AG08395 (cell line): Measurements from ENCODE around the gene IFT43.
A peak's percentile ranks its signal among the peaks of the same experiment; 100 is the strongest.

Source experiments
- DNase-seq: peaks from one replicate; pipeline ENCODE4 v3.0.0; 2012; ENCODE audit warnings: mixed read lengths, low spot score

IFT43 gene

DNA sequence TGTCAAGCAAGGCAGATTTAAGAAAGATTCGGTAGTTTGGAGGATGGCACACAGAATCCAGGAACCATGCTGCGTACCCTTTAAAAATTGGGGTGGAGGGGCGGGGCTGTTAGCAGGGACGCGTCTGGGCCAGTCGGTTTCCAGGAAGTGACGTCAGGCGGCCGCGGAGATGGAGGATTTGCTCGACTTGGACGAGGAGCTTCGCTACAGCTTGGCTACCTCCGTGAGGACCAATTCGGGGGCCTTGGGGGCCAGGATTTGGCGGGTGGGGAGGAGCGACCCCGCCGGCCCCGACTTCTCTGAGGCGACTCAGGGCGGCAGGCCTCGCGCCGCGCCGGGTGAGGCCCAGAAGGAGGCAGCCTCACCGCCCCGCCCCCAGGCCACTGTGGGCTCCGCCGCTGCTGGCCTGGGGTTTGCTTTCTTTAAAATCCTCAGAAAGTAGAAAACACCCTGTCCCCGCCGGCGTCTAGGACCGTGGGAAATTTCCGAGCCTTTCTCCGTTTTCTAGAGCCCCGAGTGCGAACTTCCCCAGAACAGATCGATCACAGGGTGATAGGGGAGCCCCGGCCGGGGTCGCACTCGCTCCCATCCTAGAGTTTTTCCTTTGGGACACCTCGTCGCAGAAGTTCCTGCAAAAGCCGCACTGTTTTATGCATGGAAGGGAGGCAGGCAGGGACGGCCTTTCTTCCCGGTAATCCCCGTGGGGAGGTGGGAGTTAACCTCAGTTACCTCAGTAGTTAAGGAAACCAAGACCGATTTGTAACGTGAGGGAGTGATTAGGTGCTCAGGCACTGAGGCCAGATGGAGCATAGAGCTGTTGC, at the start of gene IFT43:
IFT43 (plus strand) TSS at position 146 of the 821 bp plus-strand sequence; CDS start at position 170, 24 bp downstream.
- peak; percentile 85 for DNase-seq

GRCh38 chr14:75939200-75939599, 46.4 kb upstream of the IFT43 start:
- no peak for DNase-seq

GRCh38 chr14:75941030-75941429, 44.5 kb upstream of the IFT43 start:
- DNase-seq = no peak

DNA sequence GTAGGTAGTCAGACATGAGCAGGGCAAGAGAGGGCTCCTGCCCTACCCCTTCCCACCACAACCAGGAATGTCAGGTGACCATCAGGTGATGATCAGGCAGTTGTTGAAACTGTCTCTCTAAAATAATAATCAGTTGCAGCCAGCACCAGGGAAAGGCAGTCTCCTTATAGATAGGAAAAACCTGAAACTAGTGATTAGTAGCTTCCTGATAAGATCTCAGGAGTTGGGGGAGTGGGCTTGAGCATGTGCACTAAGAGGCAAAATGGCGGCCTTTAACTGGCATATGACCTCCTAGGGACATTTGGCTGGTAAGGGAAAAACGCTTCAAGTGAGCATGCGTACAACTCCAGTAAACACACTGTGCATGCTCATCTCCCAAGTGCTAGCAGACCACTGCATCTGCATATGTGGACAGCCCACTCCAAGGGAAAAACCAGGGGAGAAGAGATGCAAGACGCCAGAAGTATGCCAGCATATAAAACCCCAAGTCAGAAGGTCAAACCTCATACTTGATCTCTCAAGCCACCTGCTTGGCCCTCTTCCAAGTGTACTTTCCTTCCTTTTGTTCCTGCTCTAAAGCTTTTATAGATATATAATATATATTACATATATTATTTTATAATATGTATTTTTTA, 40.8 kb upstream of the IFT43 start:
- no peak for DNase-seq

DNA sequence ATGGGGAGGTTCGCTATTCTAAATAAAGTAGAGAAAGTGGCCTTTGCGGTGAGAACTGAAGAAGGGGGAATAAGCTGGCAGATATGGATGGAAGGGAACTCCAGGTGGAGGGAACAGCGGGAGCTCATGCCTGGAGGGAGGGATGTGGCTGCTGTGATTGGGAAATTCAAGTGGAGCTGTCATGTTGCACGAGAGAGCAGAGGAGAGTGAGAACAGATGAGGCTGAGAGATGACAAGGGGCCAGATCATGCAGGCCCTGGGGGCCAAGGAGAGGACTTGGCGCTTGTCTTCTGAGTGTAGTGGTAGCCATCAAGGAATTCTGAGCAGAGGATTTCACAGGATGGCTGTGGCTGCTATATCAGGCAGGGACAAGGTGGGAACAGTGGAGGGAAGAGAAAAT, 38.8 kb upstream of the IFT43 start:
- DNase-seq = no peak

GRCh38 chr14:75952489-75952888, 33.1 kb upstream of the IFT43 start:
- DNase-seq = no peak

DNA sequence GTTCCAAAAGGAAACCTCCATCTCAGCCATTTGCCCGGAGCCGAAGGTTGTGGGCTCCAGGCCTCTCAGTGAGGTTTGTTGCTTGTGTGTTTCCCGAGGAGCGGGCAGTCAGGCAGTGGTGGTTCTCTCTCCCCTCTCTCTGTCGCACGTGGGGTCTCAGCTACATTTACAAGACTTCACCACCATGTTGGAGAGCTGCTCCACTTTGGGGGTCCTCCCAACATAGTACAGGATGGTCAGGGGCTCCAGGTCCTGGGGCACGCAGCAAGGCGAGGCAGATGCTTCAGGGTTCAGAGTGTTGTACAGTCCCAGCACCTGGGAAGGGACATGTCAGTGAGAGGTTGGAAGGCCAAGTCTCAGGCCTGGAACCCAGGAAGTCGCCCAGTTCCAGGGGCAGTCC, 26.5 kb upstream of the IFT43 start:
- DNase-seq = no peak

DNA sequence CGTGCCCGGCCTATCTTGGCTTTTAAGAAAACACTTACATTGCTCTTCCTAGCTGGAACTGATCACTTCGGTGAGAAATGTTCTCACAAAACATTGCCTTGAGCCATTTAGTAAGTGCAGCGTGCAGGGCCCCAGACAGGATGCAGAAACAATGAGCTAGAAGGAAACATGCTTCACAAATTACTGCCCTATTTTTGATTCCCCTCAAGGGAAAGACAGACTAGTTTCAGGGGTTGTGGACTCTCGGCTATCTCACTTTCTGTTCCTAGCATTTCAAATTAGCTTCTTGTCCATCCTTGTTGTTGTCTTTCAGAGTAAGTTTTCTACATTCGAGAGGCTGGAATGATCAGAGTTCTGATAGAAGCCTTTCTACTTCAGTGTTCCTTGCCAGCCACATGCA, 25.3 kb upstream of the IFT43 start:
- DNase-seq = no peak

GRCh38 chr14:75961662-75962061, 23.9 kb upstream of the IFT43 start:
- no peak for DNase-seq

- DNase-seq = no peak
Measured at GRCh38 chr14:75967866-75968265, 17.7 kb upstream of the IFT43 start.

DNA sequence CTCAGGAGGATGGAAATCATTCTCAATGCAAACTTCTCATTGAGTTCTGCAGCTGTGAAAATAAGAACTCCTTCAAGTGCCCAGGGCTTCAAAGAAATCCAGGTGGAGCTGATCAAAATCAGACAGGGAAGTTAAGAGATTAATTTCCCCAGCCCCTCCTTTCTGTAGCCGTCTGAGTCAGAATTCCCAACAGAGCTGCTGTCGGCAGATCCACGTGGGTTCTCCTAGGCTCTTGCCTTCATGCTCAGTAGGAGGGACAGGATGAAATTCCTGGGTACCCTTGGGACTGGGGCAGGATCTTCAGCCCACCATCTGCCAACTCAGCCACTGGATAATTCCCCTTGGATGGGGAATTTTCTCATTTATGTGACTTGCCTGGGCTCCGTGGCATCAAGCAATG, 17.1 kb upstream of the IFT43 start:
- peak; percentile 18 for DNase-seq

- DNase-seq = no peak
Measured at GRCh38 chr14:75969126-75969525, 16.4 kb upstream of the IFT43 start.

DNA sequence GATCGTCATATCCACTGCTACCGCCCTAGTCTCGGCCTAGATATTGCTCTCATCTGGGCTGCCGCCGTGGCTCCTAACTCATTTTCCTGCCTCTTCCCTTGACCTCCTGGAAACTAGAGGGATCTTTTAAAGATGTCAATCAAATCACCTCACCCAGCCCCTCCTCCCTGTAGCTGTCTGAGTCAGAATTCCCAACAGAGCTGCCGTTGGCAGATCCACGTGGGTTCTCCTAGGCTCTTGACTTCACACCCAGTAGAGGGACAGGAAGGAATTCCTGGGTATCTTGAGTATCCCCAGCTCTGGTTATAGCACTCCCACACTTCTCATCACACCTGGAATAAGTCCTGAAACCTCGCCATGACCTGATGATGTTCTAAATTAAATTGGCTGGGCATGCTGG, 15.7 kb upstream of the IFT43 start:
- no peak for DNase-seq

GRCh38 chr14:75970989-75971388, 14.6 kb upstream of the IFT43 start:
- DNase-seq = no peak

- no peak for DNase-seq
Measured at GRCh38 chr14:75971509-75971908, 14.1 kb upstream of the IFT43 start.

DNA sequence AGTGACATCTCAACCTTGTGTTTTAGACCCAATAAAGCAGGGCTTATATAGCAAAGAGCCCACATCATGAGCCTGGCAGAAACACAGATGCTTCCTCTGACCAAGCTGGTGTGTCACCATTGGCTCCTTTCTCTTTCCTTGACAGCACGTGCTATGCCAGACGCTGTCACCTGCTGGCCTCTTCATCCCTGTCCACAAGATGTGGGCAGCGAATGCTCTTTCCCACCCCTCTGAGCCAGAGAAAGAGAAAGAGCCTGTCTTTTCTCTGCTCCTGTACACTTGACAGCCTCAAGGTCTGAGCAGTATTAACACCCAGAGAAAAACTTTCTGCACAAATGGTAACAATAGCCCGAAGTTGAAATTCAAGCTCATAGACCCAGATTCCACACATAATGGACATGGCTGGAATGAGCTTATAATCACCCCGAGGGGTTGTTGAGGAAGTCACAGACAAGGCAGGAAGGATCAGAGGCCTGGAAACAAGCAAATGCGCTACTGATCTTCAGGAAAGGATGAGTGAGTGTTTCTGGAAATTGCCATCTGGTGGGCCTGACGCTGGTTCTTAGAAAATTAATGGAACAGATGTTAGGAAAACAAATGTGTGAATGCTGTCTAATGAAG, 12.7 kb upstream of the IFT43 start:
- DNase-seq = no peak

- peak; percentile 24 for DNase-seq
Measured at GRCh38 chr14:75976826-75977581, 8.6 kb upstream of the IFT43 start.

GRCh38 chr14:75977582-75977943, 8.0 kb upstream of the IFT43 start:
- no peak for DNase-seq

DNA sequence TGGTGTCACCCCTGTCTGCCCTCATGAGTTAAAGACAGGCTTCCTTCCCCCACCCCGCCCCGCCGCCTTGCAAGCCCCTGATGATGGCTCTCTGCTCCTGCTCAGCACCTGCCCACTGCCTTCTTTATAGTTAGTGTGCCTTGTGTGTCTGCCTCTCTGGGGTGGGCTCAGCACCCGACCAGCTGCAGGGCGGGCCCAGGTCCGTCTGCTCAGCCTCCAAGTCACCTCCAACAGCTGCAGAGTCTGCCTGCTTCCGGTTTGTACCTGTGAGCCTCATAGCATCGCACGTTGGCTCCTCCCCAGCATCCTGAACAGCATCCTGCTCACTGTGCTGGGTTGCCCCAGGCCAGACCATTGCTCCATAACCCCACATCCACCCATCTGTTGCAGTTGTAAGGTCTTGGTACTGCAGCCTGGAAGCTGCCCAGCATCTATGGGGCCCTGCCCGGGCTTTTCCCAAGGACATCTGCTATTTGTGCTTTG, 7.3 kb upstream of the IFT43 start:
- no peak for DNase-seq

GRCh38 chr14:75979071-75979571, 6.4 kb upstream of the IFT43 start:
- peak; percentile 63 for DNase-seq

DNA sequence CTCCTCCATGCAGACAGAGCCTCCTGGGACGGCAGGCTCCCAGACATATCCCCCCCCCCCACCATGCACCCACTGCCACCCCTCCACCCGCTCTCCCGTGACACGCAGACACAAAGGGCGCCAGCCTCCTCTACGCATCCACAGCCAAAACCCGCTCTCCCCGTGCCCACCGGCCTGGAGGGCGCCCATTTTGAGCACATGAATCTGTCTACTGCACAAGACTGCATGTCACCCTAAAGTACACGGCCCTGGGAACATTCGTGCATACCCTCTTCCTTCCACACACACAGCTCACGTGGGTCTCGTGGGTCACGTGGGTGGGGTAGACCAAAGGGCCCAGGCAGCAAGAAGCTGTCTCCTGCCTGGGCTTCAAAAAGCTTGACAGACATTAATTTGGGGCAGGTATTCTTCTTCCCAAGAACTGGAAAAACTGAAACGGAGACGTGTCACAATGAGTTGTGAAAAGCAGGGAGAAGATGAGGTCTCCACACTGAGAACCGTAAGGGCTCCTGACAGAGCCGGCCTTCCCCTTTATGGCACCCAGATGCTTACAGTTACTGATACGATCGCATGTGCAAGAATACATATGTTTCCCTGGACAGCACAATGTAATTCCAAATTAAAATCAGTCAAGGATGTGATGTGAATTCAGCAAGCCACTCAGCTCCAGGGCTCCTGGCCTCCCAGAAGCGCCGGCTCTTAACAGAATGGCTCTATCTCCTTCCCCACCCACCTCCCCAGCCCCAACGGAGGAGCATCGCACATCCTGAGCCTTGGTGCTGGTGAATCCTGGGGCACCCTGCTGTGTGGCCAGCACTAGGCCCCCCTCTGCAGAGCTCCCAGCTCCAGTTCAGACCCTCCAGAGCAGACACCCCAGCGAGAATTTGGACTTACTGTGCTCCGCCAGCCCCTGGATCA, 5.7 kb upstream of the IFT43 start:
- no peak for DNase-seq
